ENCODE measurements around the gene PDSS1. TPM values are rescaled to one million over a fixed set of nuclear protein-coding genes. Genes with fewer than 3 reads are reported as not detected.
"Not testable (repeated sequence)": the region's sequence is repeated elsewhere in the genome, so short reads cannot be mapped to it uniquely, and the experiment has no call there.

The PDSS1 gene
- total RNA-seq, 1 donor from 2014 or later = 18.4 TPM

GRCh38 chr10:26780793-26781601 lies 83.5 kb downstream of the PDSS1 start:
- H3K36me3 ChIP-seq = no peaks in the 10 kb centered on the region
- DNase-seq (ENCODE audit: extremely low spot score in 2 of 2) = no peak
- no peak overlapping the region for H3K4me3 ChIP-seq
- no peak for TF ChIP-seq POLR2A (IDR thresholded peaks at IDR 0.05)
- no peak for TF ChIP-seq CTCF (IDR thresholded peaks at IDR 0.05)
- TF ChIP-seq POLR2AphosphoS5 (IDR thresholded peaks at IDR 0.05; ENCODE audit: insufficient read depth in 1 of 2, low read depth in 1 of 2) = peak in 1 of 2 donors; percentile 64
- H3K27me3 ChIP-seq = no peaks in the 10 kb centered on the region
- H3K4me1 ChIP-seq = peaks cover 67% of the 10 kb centered on the region
- intact Hi-C loops (cut with DNase I) = no loop called here
- no peaks in the 10 kb centered on the region for H3K9me3 ChIP-seq
- peak overlapping the region; percentile 14 for H3K27ac ChIP-seq

- TF ChIP-seq CTCF (IDR thresholded peaks at IDR 0.05) = no peak
- TF ChIP-seq POLR2AphosphoS5 (IDR thresholded peaks at IDR 0.05; ENCODE audit: insufficient read depth in 1 of 2, low read depth in 1 of 2) = no peak
- no peak for TF ChIP-seq POLR2A (IDR thresholded peaks at IDR 0.05)
- no peaks in the 10 kb centered on the region for H3K27me3 ChIP-seq
- no peaks in the 10 kb centered on the region for H3K9me3 ChIP-seq
- peak overlapping the region; percentile 14 for H3K27ac ChIP-seq
- H3K4me1 ChIP-seq = peaks cover 67% of the 10 kb centered on the region
- H3K4me3 ChIP-seq = no peak overlapping the region
- DNase-seq (ENCODE audit: extremely low spot score in 2 of 2) = no peak
- intact Hi-C loops (cut with DNase I) = no loop called here
- no peaks in the 10 kb centered on the region for H3K36me3 ChIP-seq
These were observed 84.3 kb downstream of the PDSS1 start for GRCh38 chr10:26781797-26782196.

GRCh38 chr10:26787362-26787761 lies 89.9 kb downstream of the PDSS1 start:
- Histone ChIP-seq H3K9me3 (no peaks in the 10 kb centered on the region), H3K4me1 (peaks cover 47% of the 10 kb centered on the region), H3K27me3 (no peaks in the 10 kb centered on the region), H3K4me3 (no peak overlapping the region), H3K36me3 (no peaks in the 10 kb centered on the region), H3K27ac (no peak overlapping the region)
- intact Hi-C loops (cut with DNase I) = no loop called here
- DNase-seq (ENCODE audit: extremely low spot score in 2 of 2) = no peak
- TF ChIP-seq CTCF (IDR thresholded peaks at IDR 0.05) = no peak
- no peak for TF ChIP-seq POLR2A (IDR thresholded peaks at IDR 0.05)
- TF ChIP-seq POLR2AphosphoS5 (IDR thresholded peaks at IDR 0.05; ENCODE audit: insufficient read depth in 1 of 2, low read depth in 1 of 2) = no peak

GRCh38 chr10:26789779-26790178 lies 92.3 kb downstream of the PDSS1 start:
- H3K9me3 ChIP-seq; H3K36me3 ChIP-seq; H3K27ac ChIP-seq; H3K4me3 ChIP-seq; DNase-seq (ENCODE audit: extremely low spot score in 2 of 2); intact Hi-C loops (cut with DNase I); H3K27me3 ChIP-seq: not testable (repeated sequence)
- peaks cover 40% of the 10 kb centered on the region for H3K4me1 ChIP-seq

GRCh38 chr10:26790221-26790995 lies 92.9 kb downstream of the PDSS1 start:
- intact Hi-C loops (cut with DNase I) = no loop called here
- Histone ChIP-seq H3K4me1 (peaks cover 34% of the 10 kb centered on the region), H3K9me3 (no peaks in the 10 kb centered on the region), H3K36me3 (no peaks in the 10 kb centered on the region), H3K4me3 (no peak overlapping the region), H3K27ac (no peak overlapping the region), H3K27me3 (no peaks in the 10 kb centered on the region)
- no peak for TF ChIP-seq POLR2A (IDR thresholded peaks at IDR 0.05)
- TF ChIP-seq POLR2AphosphoS5 (IDR thresholded peaks at IDR 0.05; ENCODE audit: insufficient read depth in 1 of 2, low read depth in 1 of 2) = no peak
- TF ChIP-seq CTCF (IDR thresholded peaks at IDR 0.05) = no peak
- DNase-seq (ENCODE audit: extremely low spot score in 2 of 2) = no peak
